Measurements from ENCODE around the gene CNST. TPM values are rescaled to one million over a fixed set of nuclear protein-coding genes. Genes with fewer than 3 reads are reported as not detected.

The CNST gene
- total RNA-seq, 3 donors from 2014 or later (not counting 1 experiment from before 2014, with no cell fraction given): 48.2 to 56.1 (median 49.7) TPM

DNA sequence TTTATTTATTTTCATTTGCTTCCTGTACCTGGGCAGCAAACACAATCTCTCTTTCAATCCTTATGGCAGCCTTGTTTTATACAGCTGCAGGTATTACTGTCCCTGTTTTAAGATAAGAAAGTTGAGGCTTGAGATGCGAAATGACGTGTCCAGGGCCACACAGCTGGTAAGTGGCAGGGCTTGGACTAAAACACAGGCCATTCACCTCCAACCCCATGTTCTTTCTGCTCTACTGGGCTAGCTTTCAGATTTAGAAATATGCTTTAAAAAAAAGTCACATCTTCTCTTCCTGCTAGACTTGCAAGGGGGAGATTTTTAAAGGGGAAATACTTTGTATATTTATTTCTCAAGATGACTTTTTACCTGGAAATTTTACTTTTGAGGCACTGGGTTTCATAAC lies 62.8 kb downstream of the CNST start:
- no peak for DNase-seq
- Histone ChIP-seq H3K4me1 (ENCODE audit: control insufficient read depth, insufficient read depth, low read length) (no peaks in the 10 kb centered on the region), H3K36me3 (ENCODE audit: control insufficient read depth, insufficient read depth, low read length) (peaks cover 31% of the 10 kb centered on the region), H3K9me3 (ENCODE audit: control insufficient read depth, insufficient read depth, low read length) (no peaks in the 10 kb centered on the region), H3K27ac (ENCODE audit: low read length) (no peak overlapping the region), H3K4me3 (ENCODE audit: low read length) (no peak overlapping the region), H3K27me3 (ENCODE audit: control insufficient read depth, insufficient read depth, low read length) (no peaks in the 10 kb centered on the region)
- WGBS (ENCODE audit: insufficient coverage): no CpG with 5 or more reads among the region's 2 CpGs
- ATAC-seq: no peak
- H3K4me1 Mint-ChIP-seq: peaks cover 0 to 8% of the 10 kb centered on the region in 2 donors
- no peaks in the 10 kb centered on the region for H3K36me3 Mint-ChIP-seq
- H3K27ac Mint-ChIP-seq: peak overlapping the region in 1 of 2 donors; percentile 38
- intact Hi-C loops (cut with micrococcal nuclease): no loop called here
- H3K9me3 Mint-ChIP-seq: no peaks in the 10 kb centered on the region
- TF ChIP-seq, protein P1, sequence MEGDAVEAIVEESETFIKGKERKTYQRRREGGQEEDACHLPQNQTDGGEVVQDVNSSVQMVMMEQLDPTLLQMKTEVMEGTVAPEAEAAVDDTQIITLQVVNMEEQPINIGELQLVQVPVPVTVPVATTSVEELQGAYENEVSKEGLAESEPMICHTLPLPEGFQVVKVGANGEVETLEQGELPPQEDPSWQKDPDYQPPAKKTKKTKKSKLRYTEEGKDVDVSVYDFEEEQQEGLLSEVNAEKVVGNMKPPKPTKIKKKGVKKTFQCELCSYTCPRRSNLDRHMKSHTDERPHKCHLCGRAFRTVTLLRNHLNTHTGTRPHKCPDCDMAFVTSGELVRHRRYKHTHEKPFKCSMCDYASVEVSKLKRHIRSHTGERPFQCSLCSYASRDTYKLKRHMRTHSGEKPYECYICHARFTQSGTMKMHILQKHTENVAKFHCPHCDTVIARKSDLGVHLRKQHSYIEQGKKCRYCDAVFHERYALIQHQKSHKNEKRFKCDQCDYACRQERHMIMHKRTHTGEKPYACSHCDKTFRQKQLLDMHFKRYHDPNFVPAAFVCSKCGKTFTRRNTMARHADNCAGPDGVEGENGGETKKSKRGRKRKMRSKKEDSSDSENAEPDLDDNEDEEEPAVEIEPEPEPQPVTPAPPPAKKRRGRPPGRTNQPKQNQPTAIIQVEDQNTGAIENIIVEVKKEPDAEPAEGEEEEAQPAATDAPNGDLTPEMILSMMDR (IDR thresholded peaks at IDR 0.05): no peak
- H3K27me3 Mint-ChIP-seq (ENCODE audit: low read depth in 2 of 2): no peaks in the 10 kb centered on the region
- H3K4me3 Mint-ChIP-seq: no peak overlapping the region

DNA sequence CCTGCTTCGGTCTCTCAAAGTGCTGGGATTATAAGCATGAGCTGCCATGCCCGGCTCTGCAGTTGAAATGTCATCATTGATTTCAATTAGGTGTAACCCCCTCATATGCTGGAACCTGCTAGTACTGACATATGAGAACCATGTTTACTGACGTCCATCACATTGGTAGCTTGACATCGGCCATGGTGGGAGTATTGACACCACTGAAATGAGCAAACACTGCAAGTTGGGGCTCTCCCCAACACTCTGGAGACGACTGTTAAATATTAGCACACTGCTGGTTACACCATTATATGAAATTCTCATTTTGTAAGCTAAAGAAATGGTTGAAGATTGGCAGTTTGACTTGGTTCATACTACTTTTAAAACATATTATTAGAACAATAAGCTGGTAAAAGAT lies 63.7 kb downstream of the CNST start:
- Histone ChIP-seq H3K4me1 (ENCODE audit: control insufficient read depth, insufficient read depth, low read length) (no peaks in the 10 kb centered on the region), H3K9me3 (ENCODE audit: control insufficient read depth, insufficient read depth, low read length) (no peaks in the 10 kb centered on the region), H3K27me3 (ENCODE audit: control insufficient read depth, insufficient read depth, low read length) (no peaks in the 10 kb centered on the region), H3K36me3 (ENCODE audit: control insufficient read depth, insufficient read depth, low read length) (peaks cover 37% of the 10 kb centered on the region), H3K4me3 (ENCODE audit: low read length) (no peak overlapping the region), H3K27ac (ENCODE audit: low read length) (no peak overlapping the region)
- H3K4me3 Mint-ChIP-seq: no peak overlapping the region
- peaks cover 0 to 8% of the 10 kb centered on the region in 2 donors for H3K4me1 Mint-ChIP-seq
- H3K27me3 Mint-ChIP-seq (ENCODE audit: low read depth in 2 of 2): no peaks in the 10 kb centered on the region
- H3K36me3 Mint-ChIP-seq: no peaks in the 10 kb centered on the region
- ATAC-seq: no peak
- TF ChIP-seq, protein P1 (IDR thresholded peaks at IDR 0.05): no peak
- no peak for DNase-seq
- no peak overlapping the region for H3K27ac Mint-ChIP-seq
- intact Hi-C loops (cut with micrococcal nuclease): no loop called here
- WGBS (ENCODE audit: insufficient coverage): 93% methylated on average over 5 of the region's 5 CpGs
- H3K9me3 Mint-ChIP-seq: no peaks in the 10 kb centered on the region

DNA sequence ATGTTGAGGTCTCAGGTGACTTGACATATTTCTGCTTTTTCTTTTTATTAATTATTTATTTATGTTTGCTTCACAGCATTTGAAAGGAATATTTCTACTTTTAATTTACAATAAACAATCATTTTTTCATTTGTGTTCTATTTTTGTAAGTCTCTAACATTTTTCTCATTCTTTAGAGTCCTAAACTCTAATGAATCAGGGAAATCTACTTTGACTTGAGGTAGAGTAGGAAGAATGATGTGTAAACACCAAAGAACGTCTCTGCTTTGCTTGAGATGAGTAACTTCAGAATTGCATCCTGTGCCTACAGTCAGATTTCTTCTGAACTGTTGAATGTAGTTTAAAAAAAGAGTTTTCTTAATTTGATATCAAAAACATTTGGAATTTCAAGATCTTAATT lies 65.2 kb downstream of the CNST start:
- H3K27ac Mint-ChIP-seq: no peak overlapping the region
- TF ChIP-seq, protein P1 (IDR thresholded peaks at IDR 0.05): no peak
- intact Hi-C loops (cut with micrococcal nuclease): no loop called here
- no peak overlapping the region for H3K27ac ChIP-seq (ENCODE audit: low read length)
- H3K27me3 Mint-ChIP-seq (ENCODE audit: low read depth in 2 of 2): no peaks in the 10 kb centered on the region
- peaks cover 40% of the 10 kb centered on the region for H3K36me3 ChIP-seq (ENCODE audit: control insufficient read depth, insufficient read depth, low read length)
- no peaks in the 10 kb centered on the region for H3K36me3 Mint-ChIP-seq
- DNase-seq (no peak), ATAC-seq (no peak)
- 71% methylated on average over 1 of the region's 1 CpG for WGBS (ENCODE audit: insufficient coverage)
- no peaks in the 10 kb centered on the region for H3K27me3 ChIP-seq (ENCODE audit: control insufficient read depth, insufficient read depth, low read length)
- H3K4me3 ChIP-seq (ENCODE audit: low read length): no peak overlapping the region
- H3K4me3 Mint-ChIP-seq: no peak overlapping the region
- no peaks in the 10 kb centered on the region for H3K9me3 Mint-ChIP-seq
- no peaks in the 10 kb centered on the region for H3K4me1 ChIP-seq (ENCODE audit: control insufficient read depth, insufficient read depth, low read length)
- no peaks in the 10 kb centered on the region for H3K9me3 ChIP-seq (ENCODE audit: control insufficient read depth, insufficient read depth, low read length)
- peaks cover 0 to 8% of the 10 kb centered on the region in 2 donors for H3K4me1 Mint-ChIP-seq
